GM12875 (cell line): ENCODE results near the gene PSME1.

Experiments used
- H3K4me3 ChIP-seq: one replicate; pipeline ENCODE4 v1.5.1; 2011; ENCODE audit warnings: low read depth, low read length, control low read depth
- TF ChIP-seq, protein P1 (sequence below): IDR thresholded peaks from 2 replicates; pipeline ENCODE4 v1.5.1; 2011; ENCODE audit warnings: low read depth, mild to moderate bottlenecking, control low read depth, inconsistent platforms, low read length, moderate library complexity, borderline replicate concordance; ENCODE audit not compliant: insufficient read depth

Gene PSME1

DNA sequence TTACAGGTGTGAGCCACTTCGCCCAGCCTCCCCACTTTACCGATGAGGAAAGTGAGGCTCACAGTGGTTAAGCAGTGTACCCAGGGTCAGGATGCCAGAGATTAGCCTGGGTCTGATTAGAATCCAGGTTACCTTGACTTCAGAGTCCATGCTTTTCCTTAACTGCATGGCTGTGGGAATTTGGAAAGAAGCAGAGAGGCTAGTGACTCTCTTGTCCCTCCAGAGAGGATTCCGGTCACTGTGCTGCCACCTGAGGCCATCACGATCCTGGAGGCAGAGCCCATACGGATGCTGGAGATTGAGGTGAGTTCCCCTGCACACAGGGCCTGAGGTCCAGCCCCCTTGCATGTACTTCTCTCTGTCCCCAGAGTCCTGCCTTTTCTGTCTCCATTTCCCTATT is 40.6 kb downstream of the PSME1 start:
- H3K4me3 ChIP-seq, result no peak overlapping the region
- TF ChIP-seq, protein P1, sequence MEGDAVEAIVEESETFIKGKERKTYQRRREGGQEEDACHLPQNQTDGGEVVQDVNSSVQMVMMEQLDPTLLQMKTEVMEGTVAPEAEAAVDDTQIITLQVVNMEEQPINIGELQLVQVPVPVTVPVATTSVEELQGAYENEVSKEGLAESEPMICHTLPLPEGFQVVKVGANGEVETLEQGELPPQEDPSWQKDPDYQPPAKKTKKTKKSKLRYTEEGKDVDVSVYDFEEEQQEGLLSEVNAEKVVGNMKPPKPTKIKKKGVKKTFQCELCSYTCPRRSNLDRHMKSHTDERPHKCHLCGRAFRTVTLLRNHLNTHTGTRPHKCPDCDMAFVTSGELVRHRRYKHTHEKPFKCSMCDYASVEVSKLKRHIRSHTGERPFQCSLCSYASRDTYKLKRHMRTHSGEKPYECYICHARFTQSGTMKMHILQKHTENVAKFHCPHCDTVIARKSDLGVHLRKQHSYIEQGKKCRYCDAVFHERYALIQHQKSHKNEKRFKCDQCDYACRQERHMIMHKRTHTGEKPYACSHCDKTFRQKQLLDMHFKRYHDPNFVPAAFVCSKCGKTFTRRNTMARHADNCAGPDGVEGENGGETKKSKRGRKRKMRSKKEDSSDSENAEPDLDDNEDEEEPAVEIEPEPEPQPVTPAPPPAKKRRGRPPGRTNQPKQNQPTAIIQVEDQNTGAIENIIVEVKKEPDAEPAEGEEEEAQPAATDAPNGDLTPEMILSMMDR, result no peak

DNA sequence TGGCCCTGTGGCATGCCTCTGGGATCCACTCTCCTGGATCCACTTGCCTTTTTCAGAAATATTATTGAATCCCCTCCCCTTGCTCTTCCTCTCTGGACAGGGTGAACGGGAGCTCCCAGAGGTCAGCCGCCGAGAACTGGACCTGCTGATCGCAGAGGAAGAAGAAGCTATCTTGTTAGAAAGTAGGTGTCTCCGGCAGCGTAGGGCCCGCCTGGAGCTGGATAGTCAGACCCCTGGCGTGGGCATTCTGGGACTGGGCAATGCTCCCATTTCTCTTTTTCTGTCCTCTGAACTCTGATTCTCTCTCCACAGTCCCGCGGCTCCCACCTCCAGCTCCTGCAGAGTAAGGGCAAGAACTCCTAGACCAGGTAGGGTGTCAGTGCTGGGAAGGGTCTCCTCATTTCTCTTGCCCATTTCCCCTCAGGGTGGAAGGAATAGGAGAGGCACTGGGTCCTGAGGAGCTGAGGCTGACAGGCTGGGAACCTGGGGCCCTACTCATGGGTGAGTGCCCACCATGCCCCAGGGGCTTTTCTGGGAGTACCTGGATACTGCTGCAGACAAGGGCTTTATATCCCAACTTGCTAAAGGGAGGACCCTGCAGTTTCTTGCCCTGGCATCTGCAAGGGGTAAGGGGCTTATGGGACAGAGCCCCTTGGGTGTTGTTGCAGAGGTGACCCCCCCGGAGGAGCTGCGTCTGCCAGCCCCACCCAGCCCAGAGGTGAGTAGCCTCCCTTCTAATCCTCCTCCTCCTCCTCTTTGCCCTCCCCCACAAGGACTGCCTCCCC is 41.2 kb downstream of the PSME1 start:
- H3K4me3 ChIP-seq, result no peak overlapping the region
- TF ChIP-seq, protein P1, result no peak

DNA sequence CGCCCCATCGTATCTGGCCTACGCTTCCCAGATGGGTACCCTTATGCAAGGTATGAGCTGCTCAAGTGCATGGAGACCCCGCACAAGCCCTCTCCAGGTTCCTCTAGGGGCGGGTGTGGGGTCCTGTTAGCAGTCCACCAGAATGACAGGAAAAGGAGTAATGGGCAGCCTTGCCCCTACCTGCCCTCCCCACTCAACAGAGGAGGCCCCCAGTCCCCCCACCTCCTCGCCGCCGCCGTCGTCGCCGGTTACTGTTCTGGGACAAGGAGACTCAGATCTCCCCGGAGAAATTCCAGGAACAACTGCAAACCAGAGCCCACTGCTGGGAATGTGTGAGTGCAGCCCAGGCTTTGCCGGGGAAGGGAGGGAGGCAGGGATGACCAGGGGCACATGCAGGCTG is 41.9 kb downstream of the PSME1 start:
- TF ChIP-seq, protein P1, result no peak
- no peak overlapping the region for H3K4me3 ChIP-seq

DNA sequence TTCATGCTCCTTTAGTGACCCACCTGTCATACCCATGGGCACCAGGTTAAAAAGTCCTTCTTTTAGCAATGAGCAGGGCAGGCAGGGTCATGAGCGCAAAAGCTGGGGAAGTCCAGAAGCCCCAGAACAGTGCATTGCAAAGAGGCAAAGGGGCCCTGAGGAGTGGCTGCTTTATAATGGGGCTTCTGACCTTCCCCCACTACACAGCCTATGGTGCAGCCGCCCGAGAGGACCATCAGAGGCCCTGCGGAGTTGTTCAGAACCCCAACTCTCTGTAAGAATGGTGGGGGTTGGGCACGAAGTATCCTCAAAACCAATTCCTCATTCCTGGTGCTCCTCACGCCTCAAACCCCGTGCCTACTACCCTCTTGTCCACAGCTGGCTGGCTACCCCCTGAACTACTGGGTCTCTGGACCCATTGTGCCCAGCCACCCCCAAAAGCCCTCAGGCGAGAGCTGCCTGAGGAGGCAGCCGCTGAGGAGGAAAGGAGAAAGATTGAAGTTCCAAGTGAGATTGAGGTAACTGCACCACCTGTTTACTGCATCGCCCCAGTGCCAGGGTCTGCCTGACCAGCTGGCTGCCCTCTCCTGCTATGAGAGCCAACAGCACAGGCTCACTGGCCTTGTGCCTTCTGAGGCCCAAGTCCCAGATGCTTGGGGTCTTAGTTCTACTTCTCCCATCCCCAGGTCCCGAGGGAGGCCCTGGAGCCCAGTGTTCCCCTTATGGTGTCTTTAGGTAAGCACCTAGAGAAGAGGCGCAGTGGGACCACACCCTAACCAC is 42.6 kb downstream of the PSME1 start:
- TF ChIP-seq, protein P1, result no peak
- no peak overlapping the region for H3K4me3 ChIP-seq

DNA sequence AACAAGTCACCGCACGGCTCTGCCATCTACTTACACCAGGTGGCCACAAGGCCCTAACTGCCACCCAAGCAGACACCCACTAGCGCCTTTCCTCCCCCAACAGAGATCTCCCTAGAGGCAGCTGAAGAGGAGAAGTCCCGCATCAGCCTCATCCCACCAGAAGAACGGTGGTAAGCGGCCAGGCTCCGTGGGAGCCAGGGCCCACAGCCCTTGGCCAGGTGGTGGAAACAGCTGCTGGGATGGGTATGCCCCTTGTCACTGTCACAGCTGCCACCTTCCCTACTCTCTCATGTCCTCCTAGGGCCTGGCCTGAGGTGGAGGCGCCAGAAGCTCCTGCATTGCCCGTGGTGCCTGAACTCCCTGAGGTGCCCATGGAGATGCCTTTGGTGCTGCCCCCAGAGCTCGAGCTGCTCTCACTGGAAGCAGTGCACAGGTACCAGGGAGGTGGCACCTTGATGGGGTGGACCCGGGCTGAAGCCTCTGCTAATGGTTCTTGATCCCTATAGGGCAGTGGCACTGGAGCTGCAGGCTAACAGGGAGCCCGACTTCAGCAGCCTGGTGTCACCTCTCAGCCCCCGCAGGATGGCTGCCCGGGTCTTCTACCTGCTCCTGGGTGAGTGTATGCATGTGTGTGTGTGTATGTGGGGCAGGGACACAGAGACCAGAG is 43.4 kb downstream of the PSME1 start:
- H3K4me3 ChIP-seq, result no peak overlapping the region
- TF ChIP-seq, protein P1, result no peak

DNA sequence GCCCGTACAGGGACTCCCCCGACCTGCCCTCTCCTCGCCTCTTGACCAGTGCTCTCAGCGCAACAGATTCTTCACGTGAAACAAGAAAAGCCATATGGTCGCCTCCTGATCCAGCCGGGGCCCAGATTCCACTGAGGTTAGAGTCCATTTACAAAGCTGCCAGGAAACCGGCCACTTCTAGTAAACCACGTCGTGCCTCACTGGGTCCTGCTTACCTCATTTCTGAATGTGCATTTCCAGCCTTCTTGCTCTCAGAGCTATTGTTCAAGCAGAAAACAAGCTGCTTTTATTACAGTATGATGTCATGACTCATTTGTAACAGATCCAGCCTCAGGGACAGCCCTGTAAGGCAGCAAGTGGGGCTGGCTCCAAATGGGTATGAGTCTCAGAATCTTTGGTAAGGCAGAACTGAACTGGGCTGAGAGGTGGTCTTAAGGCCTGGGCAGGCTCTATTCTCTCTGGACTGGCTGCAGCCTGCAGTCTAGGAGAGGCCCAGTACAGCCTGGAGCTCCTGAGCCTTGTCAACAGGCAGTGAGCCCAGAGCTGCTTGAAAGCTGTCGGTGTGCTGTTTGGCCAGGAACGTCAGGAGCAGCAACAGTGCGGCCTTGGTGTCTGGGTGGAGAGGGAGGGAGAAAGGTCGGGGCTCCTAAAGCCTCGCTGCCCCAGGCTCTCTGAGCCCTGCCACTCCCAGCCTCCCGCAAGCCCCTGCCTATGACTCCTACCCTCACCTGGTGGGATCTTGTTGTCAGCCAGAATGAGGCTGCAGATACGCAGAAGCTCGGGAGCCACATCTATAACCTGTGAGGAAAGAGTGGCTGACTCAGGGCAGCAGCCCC is 44.2 kb downstream of the PSME1 start:
- TF ChIP-seq, protein P1, result no peak
- H3K4me3 ChIP-seq, result no peak overlapping the region
